Mucosa of descending colon (tissue), 3 donors: Measurements from ENCODE around the gene ZNF512. TPM values are rescaled to one million over a fixed set of nuclear protein-coding genes. Genes with fewer than 3 reads are reported as not detected.
"Not testable (repeated sequence)": the region's sequence is repeated elsewhere in the genome, so short reads cannot be mapped to it uniquely, and the experiment has no call there.

Experiments used
- ATAC-seq: fragments of 200-7000 bp; cut with Tn5 transposase; one replicate; pipeline ENCODE4 v1.9.1; 2020; ENCODE audit warnings: mild to moderate bottlenecking, moderate library complexity
- DNase-seq, 3 donors: peaks; one replicate each; pipeline ENCODE4 v3.0.0-alpha.2; 2020
- H3K36me3 ChIP-seq: fragments of 200-600 bp; one replicate; pipeline ENCODE4 v1.8.0; 2021; ENCODE audit warnings: low read depth, mild to moderate bottlenecking
- H3K4me1 ChIP-seq: fragments of 200-600 bp; one replicate; pipeline ENCODE4 v1.8.0; 2021; ENCODE audit warnings: low read depth, mild to moderate bottlenecking
- H3K4me3 ChIP-seq: fragments of 200-600 bp; one replicate; pipeline ENCODE4 v1.8.0; 2021; ENCODE audit warnings: mild to moderate bottlenecking
- H3K9me3 ChIP-seq: fragments of 200-600 bp; one replicate; pipeline ENCODE4 v1.8.0; 2021; ENCODE audit warnings: mild to moderate bottlenecking
- CTCF ChIP-seq: fragments of 200-600 bp; IDR thresholded peaks from one replicate; pipeline ENCODE4 v1.8.0; 2022; ENCODE audit warnings: antibody characterized with exemption, mild to moderate bottlenecking
- intact Hi-C, 2 donors: fragments of 100-400 bp; cut with DNase I in 1 of 2; cut with micrococcal nuclease in 1 of 2; formaldehyde crosslinking; loops; one replicate each; pipeline versions ENCODE4 v1.11.0 to v1.11.1; 2022; cut with DNase I, micrococcal nuclease
- total RNA-seq, 3 donors: library from RNA; stranded (reverse); fragmentation: NEBNext Ultra II Directional in 2 of 3; extraction: Animal tissue kit (Norgen Biotek cat#: 25700) in 2 of 3; gene quantifications; one replicate each; pipeline versions ENCODE4 v1.2.1 to v1.2.4, GENCODE V29; 2021 to 2023
- donor health status: DM: no; HTN: no; CAD: no; lungs with moderate emphysema.
- donor health status: DM: no; HTN: no; CAD: no.
- donor health status: DM: no; HTN: yes; CAD: no.

The ZNF512 gene
- total RNA-seq, 3 donors from 2014 or later, result 14.4 to 37.8 (median 19.7) TPM

GRCh38 chr2:27587025-27587424, 4.2 kb downstream of the ZNF512 start:
- no peak for DNase-seq
- ATAC-seq, result no peak
- Histone ChIP-seq H3K9me3 (peaks cover 12% of the 10 kb centered on the region), H3K4me1 (peaks cover 6% of the 10 kb centered on the region), H3K36me3 (no peaks in the 10 kb centered on the region), H3K4me3 (no peak overlapping the region)
- TF ChIP-seq CTCF, result no peak
- intact Hi-C loops, result no loop called here

GRCh38 chr2:27588308-27588707, 5.5 kb downstream of the ZNF512 start:
- no peak for ATAC-seq
- Histone ChIP-seq H3K4me3 (no peak overlapping the region), H3K36me3 (no peaks in the 10 kb centered on the region), H3K4me1 (peaks cover 6% of the 10 kb centered on the region), H3K9me3 (peaks cover 14% of the 10 kb centered on the region)
- TF ChIP-seq CTCF, result no peak
- DNase-seq, result no peak
- intact Hi-C loops, result no loop called here

- H3K9me3 ChIP-seq, result peaks cover 31% of the 10 kb centered on the region
- peaks cover 5% of the 10 kb centered on the region for H3K4me1 ChIP-seq
- ATAC-seq (no peak), DNase-seq (no peak)
- H3K36me3 ChIP-seq, result no peaks in the 10 kb centered on the region
- intact Hi-C loops, result no loop called here
- no peak for TF ChIP-seq CTCF
- H3K4me3 ChIP-seq, result no peak overlapping the region
Observed at GRCh38 chr2:27591745-27592144, 8.9 kb downstream of the ZNF512 start.

GRCh38 chr2:27593240-27593639, 10.4 kb downstream of the ZNF512 start:
- no peaks in the 10 kb centered on the region for H3K36me3 ChIP-seq
- TF ChIP-seq CTCF, result no peak
- intact Hi-C loops, result no loop called here
- ATAC-seq, result no peak
- no peak for DNase-seq
- no peak overlapping the region for H3K4me3 ChIP-seq
- peaks cover 7% of the 10 kb centered on the region for H3K4me1 ChIP-seq
- peaks cover 31% of the 10 kb centered on the region for H3K9me3 ChIP-seq

GRCh38 chr2:27594020-27594703, 11.3 kb downstream of the ZNF512 start:
- DNase-seq, ATAC-seq, H3K4me1 ChIP-seq, H3K36me3 ChIP-seq, H3K4me3 ChIP-seq, intact Hi-C loops: not testable (repeated sequence)
- H3K9me3 ChIP-seq, result peaks cover 30% of the 10 kb centered on the region

GRCh38 chr2:27595412-27595811, 12.6 kb downstream of the ZNF512 start:
- intact Hi-C loops, H3K36me3 ChIP-seq, DNase-seq, ATAC-seq, H3K4me1 ChIP-seq, H3K4me3 ChIP-seq: not testable (repeated sequence)
- peaks cover 22% of the 10 kb centered on the region for H3K9me3 ChIP-seq

- ATAC-seq, result no peak
- Histone ChIP-seq H3K9me3 (peaks cover 19% of the 10 kb centered on the region), H3K36me3 (no peaks in the 10 kb centered on the region), H3K4me3 (no peak overlapping the region), H3K4me1 (peaks cover 7% of the 10 kb centered on the region)
- intact Hi-C loops, result no loop called here
- DNase-seq, result no peak
- TF ChIP-seq CTCF, result no peak
Observed at GRCh38 chr2:27596627-27597026, 13.8 kb downstream of the ZNF512 start.
